Measurements from ENCODE around the gene UBA3.

UBA3 gene

GRCh38 chr3:69011096-69011730 lies 69.0 kb downstream of the UBA3 start:
- DNase-seq (ENCODE audit: low read depth), result no peak

GRCh38 chr3:69009559-69010410 lies 70.4 kb downstream of the UBA3 start:
- no peak for DNase-seq (ENCODE audit: low read depth)

GRCh38 chr3:69008980-69009379 lies 71.2 kb downstream of the UBA3 start:
- DNase-seq (ENCODE audit: low read depth), result no peak

- no peak for DNase-seq (ENCODE audit: low read depth)
These were observed 74.2 kb downstream of the UBA3 start for GRCh38 chr3:69005791-69006482.

- DNase-seq (ENCODE audit: low read depth), result no peak
These were observed 74.9 kb downstream of the UBA3 start for GRCh38 chr3:69005071-69005790.
